Activated CD8-positive, alpha-beta memory T cell treated with anti-CD3 and anti-CD28 coated beads, Interleukin-2, amount 50 U/mL, for 4 hours (primary cell): Measurements from ENCODE around the gene GINS2.

Source experiments
- DNase-seq: peaks from one replicate; pipeline ENCODE4 v3.0.0-alpha.2; 2020

GINS2 gene

GRCh38 chr16:85689285-85689949 is 663 bp upstream of the GINS2 start:
- no peak for DNase-seq

- DNase-seq = no peak
These were observed 893 bp downstream of the GINS2 start for GRCh38 chr16:85687651-85688471.

- no peak for DNase-seq
These were observed 1.7 kb downstream of the GINS2 start for GRCh38 chr16:85686912-85687591.

- no peak for DNase-seq
These were observed 3.5 kb downstream of the GINS2 start for GRCh38 chr16:85685251-85685650.

- DNase-seq = no peak
These were observed 5.4 kb downstream of the GINS2 start for GRCh38 chr16:85683363-85683762.

- no peak for DNase-seq
These were observed 6.2 kb downstream of the GINS2 start for GRCh38 chr16:85682516-85682915.

- DNase-seq = no peak
These were observed 7.5 kb downstream of the GINS2 start for GRCh38 chr16:85681255-85681654.

- no peak for DNase-seq
These were observed 8.3 kb downstream of the GINS2 start for GRCh38 chr16:85680352-85680944.

- DNase-seq = no peak
These were observed 8.9 kb downstream of the GINS2 start for GRCh38 chr16:85679870-85680269.

GRCh38 chr16:85678821-85679220 is 9.9 kb downstream of the GINS2 start:
- DNase-seq = no peak

GRCh38 chr16:85678016-85678415 is 10.7 kb downstream of the GINS2 start:
- no peak for DNase-seq

GRCh38 chr16:85677383-85677967 is 11.3 kb downstream of the GINS2 start:
- DNase-seq = no peak

GRCh38 chr16:85676466-85676865 is 12.3 kb downstream of the GINS2 start:
- no peak for DNase-seq

- DNase-seq = no peak
These were observed 13.4 kb downstream of the GINS2 start for GRCh38 chr16:85675251-85675874.

GRCh38 chr16:85674828-85675227 is 13.9 kb downstream of the GINS2 start:
- no peak for DNase-seq

- DNase-seq = no peak
These were observed 14.4 kb downstream of the GINS2 start for GRCh38 chr16:85674418-85674755.

GRCh38 chr16:85673529-85674417 is 15.0 kb downstream of the GINS2 start:
- DNase-seq = no peak

GRCh38 chr16:85670840-85671239 is 17.9 kb downstream of the GINS2 start:
- no peak for DNase-seq

- no peak for DNase-seq
These were observed 19.9 kb downstream of the GINS2 start for GRCh38 chr16:85668676-85669424.

- DNase-seq = no peak
These were observed 20.8 kb downstream of the GINS2 start for GRCh38 chr16:85667841-85668413.

GRCh38 chr16:85667261-85667660 is 21.5 kb downstream of the GINS2 start:
- no peak for DNase-seq
